HFF-Myc (cell line): Measurements from ENCODE around the gene UFC1.

Experiments used
- DNase-seq: peaks from one replicate; pipeline ENCODE4 v3.0.0-alpha.2; 2011; ENCODE audit warnings: low read depth; ENCODE audit errors: extremely low read depth
- H3K4me3 ChIP-seq: replicated peaks from 2 replicates; pipeline ENCODE4 v1.5.1; 2011; ENCODE audit warnings: low read depth, mild to moderate bottlenecking, control low read depth, low read length
- CTCF ChIP-seq: IDR thresholded peaks from 2 replicates; pipeline ENCODE4 v1.5.1; 2012; ENCODE audit warnings: mild to moderate bottlenecking, low read depth, low read length, control low read depth; ENCODE audit errors: missing control alignments

UFC1 gene

GRCh38 chr1:161162806-161163205 is 9.0 kb downstream of the UFC1 start:
- TF ChIP-seq CTCF: no peak
- DNase-seq: no peak
- no peak overlapping the region for H3K4me3 ChIP-seq

GRCh38 chr1:161163793-161164192 is 10.0 kb downstream of the UFC1 start:
- no peak for TF ChIP-seq CTCF
- no peak overlapping the region for H3K4me3 ChIP-seq
- DNase-seq: no peak

- no peak for TF ChIP-seq CTCF
- peak overlapping the region; percentile 82 for H3K4me3 ChIP-seq
- DNase-seq: no peak
These were observed 11.3 kb downstream of the UFC1 start for GRCh38 chr1:161164901-161165610.

GRCh38 chr1:161165742-161166668 is 12.2 kb downstream of the UFC1 start, which contains the start of gene PPOX:
Gene PPOX (plus strand): TSS chr1:161166426. CDS start chr1:161166848, 422 bp downstream.
- peak; percentile 48 for TF ChIP-seq CTCF
- peak; percentile 92 for DNase-seq
- peak within 1 kb of the TSS; percentile 82 for H3K4me3 ChIP-seq

GRCh38 chr1:161166669-161167548 is 13.1 kb downstream of the UFC1 start:
- H3K4me3 ChIP-seq: peak overlapping the region; percentile 82
- DNase-seq: no peak
- no peak for TF ChIP-seq CTCF

GRCh38 chr1:161168906-161169305 is 15.1 kb downstream of the UFC1 start:
- no peak for TF ChIP-seq CTCF
- no peak for DNase-seq
- no peak overlapping the region for H3K4me3 ChIP-seq
